HFF-Myc (cell line): ENCODE results near the gene EXT2.

ENCODE experiments used
- DNase-seq: peaks from one replicate; pipeline ENCODE4 v3.0.0-alpha.2; 2011; ENCODE audit warnings: low read depth; ENCODE audit errors: extremely low read depth
- H3K4me3 ChIP-seq: replicated peaks from 2 replicates; pipeline ENCODE4 v1.5.1; 2011; ENCODE audit warnings: low read depth, mild to moderate bottlenecking, control low read depth, low read length
- CTCF ChIP-seq: IDR thresholded peaks from 2 replicates; pipeline ENCODE4 v1.5.1; 2012; ENCODE audit warnings: mild to moderate bottlenecking, low read depth, low read length, control low read depth; ENCODE audit errors: missing control alignments

The EXT2 gene

GRCh38 chr11:44057340-44057739 lies 38.1 kb upstream of the EXT2 start:
- no peak for TF ChIP-seq CTCF
- DNase-seq: no peak
- no peak overlapping the region for H3K4me3 ChIP-seq

- TF ChIP-seq CTCF: no peak
- no peak for DNase-seq
- no peak overlapping the region for H3K4me3 ChIP-seq
Measured at GRCh38 chr11:44058275-44058674, 37.2 kb upstream of the EXT2 start.

- no peak for TF ChIP-seq CTCF
- no peak for DNase-seq
- H3K4me3 ChIP-seq: peak overlapping the region; percentile 57; the same call in 1 of the 2 replicates
Measured at GRCh38 chr11:44065161-44065661, 30.3 kb upstream of the EXT2 start.

GRCh38 chr11:44065841-44066731 lies 29.4 kb upstream of the EXT2 start, which contains the start of gene ACCS:
TSS of gene ACCS (plus strand) at chr11:44066270. CDS start at chr11:44067628, 1,358 bp downstream.
- H3K4me3 ChIP-seq: peak within 1 kb of the TSS; percentile 57
- peak; percentile 63 for DNase-seq

GRCh38 chr11:44066732-44067141 lies 28.7 kb upstream of the EXT2 start:
- TF ChIP-seq CTCF: no peak
- peak overlapping the region; percentile 57 for H3K4me3 ChIP-seq
- peak; percentile 61 for DNase-seq

More at GRCh38 chr11:44065841-44066731, 29.4 kb upstream of the EXT2 start, which contains the start of gene ACCS:
- peak; percentile 62 for TF ChIP-seq CTCF

GRCh38 chr11:44067266-44067665 lies 28.2 kb upstream of the EXT2 start:
- no peak for DNase-seq
- no peak overlapping the region for H3K4me3 ChIP-seq
- no peak for TF ChIP-seq CTCF
